Tibial artery (tissue), 4 donors: ENCODE data around the gene CETN1.

Source experiments
- DNase-seq, 2 donors: peaks; one replicate each; pipeline ENCODE4 v3.0.0-alpha.2; 2019
- H3K27ac ChIP-seq, 2 donors: fragments of 200-600 bp; sonication (generic) in 1 of 2; 1 replicate in 1 of 2; 2 replicates in 1 of 2; pipeline ENCODE4 v1.5.1; 2018 to 2019; ENCODE audit warnings: mild to moderate bottlenecking in 1 of 2
- H3K27me3 ChIP-seq, 2 donors: fragments of 200-600 bp; sonication (generic) in 1 of 2; one replicate each; pipeline versions ENCODE4 v1.5.1 to v1.6.0; 2016 to 2019
- H3K36me3 ChIP-seq, 3 donors: fragments of 200-600 bp; sonication (generic) in 2 of 3; one replicate each; pipeline ENCODE4 v1.5.1; 2016 to 2019; ENCODE audit warnings: mild to moderate bottlenecking in 2 of 3
- H3K4me1 ChIP-seq, 4 donors: fragments of 200-600 bp; sonication (generic) in 2 of 4; 1 replicate in 3 of 4; 2 replicates in 1 of 4; pipeline ENCODE4 v1.5.1; 2016 to 2019
- H3K4me3 ChIP-seq, 2 donors: fragments of 200-600 bp; sonication (generic) in 1 of 2; 1 replicate in 1 of 2; 2 replicates in 1 of 2; pipeline ENCODE4 v1.5.1; 2018 to 2019; ENCODE audit warnings: mild to moderate bottlenecking in 2 of 2
- H3K9me3 ChIP-seq, 3 donors: fragments of 200-600 bp; sonication (generic) in 1 of 3; one replicate each; pipeline ENCODE4 v1.5.1; 2016 to 2019
- CTCF ChIP-seq, 2 experiments: fragments of 200-600 bp in 1 of 2; fragments of 450-650 bp in 1 of 2; IDR thresholded peaks; one replicate each; pipeline ENCODE4 v1.5.1; 2017 to 2019; ENCODE audit warnings: antibody characterized with exemption in 2 of 2, mild to moderate bottlenecking in 1 of 2, moderate library complexity in 1 of 2
- intact Hi-C: fragments of 100-400 bp; cut with DNase I; formaldehyde crosslinking; loops from one replicate; pipeline ENCODE4 v1.15.0; 2023; ENCODE audit warnings: low total_unique reads

The CETN1 gene

GRCh38 chr18:607930-608329, 27.8 kb downstream of the CETN1 start:
- DNase-seq = no peak
- H3K27ac ChIP-seq = no peak overlapping the region
- no peaks in the 10 kb centered on the region for H3K36me3 ChIP-seq
- H3K27me3 ChIP-seq = no peaks in the 10 kb centered on the region
- intact Hi-C loops = no loop called here
- H3K4me1 ChIP-seq = no peaks in the 10 kb centered on the region
- TF ChIP-seq CTCF (IDR thresholded peaks at IDR 0.05) = no peak
- no peak overlapping the region for H3K4me3 ChIP-seq
- no peaks in the 10 kb centered on the region for H3K9me3 ChIP-seq

- no peaks in the 10 kb centered on the region for H3K4me1 ChIP-seq
- H3K9me3 ChIP-seq = no peaks in the 10 kb centered on the region
- H3K36me3 ChIP-seq = no peaks in the 10 kb centered on the region
- no peak overlapping the region for H3K27ac ChIP-seq
- DNase-seq = no peak
- intact Hi-C loops = loop anchor here (10.0 kb wide), 1 partner anchor 326 kb away; no protein-coding TSS in a partner anchor
- no peak for TF ChIP-seq CTCF (IDR thresholded peaks at IDR 0.05)
- H3K4me3 ChIP-seq = no peak overlapping the region
- no peaks in the 10 kb centered on the region for H3K27me3 ChIP-seq
Measured at GRCh38 chr18:610214-610928, 30.2 kb downstream of the CETN1 start.

GRCh38 chr18:612156-612555, 32.0 kb downstream of the CETN1 start:
- H3K27me3 ChIP-seq = no peaks in the 10 kb centered on the region
- no peak overlapping the region for H3K4me3 ChIP-seq
- no peak for TF ChIP-seq CTCF (IDR thresholded peaks at IDR 0.05)
- H3K36me3 ChIP-seq = no peaks in the 10 kb centered on the region
- intact Hi-C loops = loop anchor here (10.0 kb wide), 1 partner anchor 327 kb away; no protein-coding TSS in a partner anchor
- no peaks in the 10 kb centered on the region for H3K9me3 ChIP-seq
- no peak for DNase-seq
- no peak overlapping the region for H3K27ac ChIP-seq
- no peaks in the 10 kb centered on the region for H3K4me1 ChIP-seq

- Histone ChIP-seq H3K27ac (no peak overlapping the region), H3K4me3 (no peak overlapping the region), H3K27me3 (no peaks in the 10 kb centered on the region), H3K36me3 (no peaks in the 10 kb centered on the region), H3K4me1 (no peaks in the 10 kb centered on the region), H3K9me3 (no peaks in the 10 kb centered on the region)
- DNase-seq = no peak
- intact Hi-C loops = loop anchor here (10.0 kb wide), 1 partner anchor 329 kb away; no protein-coding TSS in a partner anchor
- TF ChIP-seq CTCF (IDR thresholded peaks at IDR 0.05) = no peak
Measured at GRCh38 chr18:614193-614592, 34.0 kb downstream of the CETN1 start.

- DNase-seq = no peak
- Histone ChIP-seq H3K27ac (no peak overlapping the region), H3K27me3 (no peaks in the 10 kb centered on the region), H3K4me1 (no peaks in the 10 kb centered on the region), H3K9me3 (no peaks in the 10 kb centered on the region), H3K36me3 (no peaks in the 10 kb centered on the region), H3K4me3 (no peak overlapping the region)
- no peak for TF ChIP-seq CTCF (IDR thresholded peaks at IDR 0.05)
- intact Hi-C loops = loop anchor here (10.0 kb wide), 1 partner anchor 330 kb away; no protein-coding TSS in a partner anchor
Measured at GRCh38 chr18:615092-615521, 34.9 kb downstream of the CETN1 start.
